ENCODE data around the gene ST3GAL3.

The ST3GAL3 gene

DNA sequence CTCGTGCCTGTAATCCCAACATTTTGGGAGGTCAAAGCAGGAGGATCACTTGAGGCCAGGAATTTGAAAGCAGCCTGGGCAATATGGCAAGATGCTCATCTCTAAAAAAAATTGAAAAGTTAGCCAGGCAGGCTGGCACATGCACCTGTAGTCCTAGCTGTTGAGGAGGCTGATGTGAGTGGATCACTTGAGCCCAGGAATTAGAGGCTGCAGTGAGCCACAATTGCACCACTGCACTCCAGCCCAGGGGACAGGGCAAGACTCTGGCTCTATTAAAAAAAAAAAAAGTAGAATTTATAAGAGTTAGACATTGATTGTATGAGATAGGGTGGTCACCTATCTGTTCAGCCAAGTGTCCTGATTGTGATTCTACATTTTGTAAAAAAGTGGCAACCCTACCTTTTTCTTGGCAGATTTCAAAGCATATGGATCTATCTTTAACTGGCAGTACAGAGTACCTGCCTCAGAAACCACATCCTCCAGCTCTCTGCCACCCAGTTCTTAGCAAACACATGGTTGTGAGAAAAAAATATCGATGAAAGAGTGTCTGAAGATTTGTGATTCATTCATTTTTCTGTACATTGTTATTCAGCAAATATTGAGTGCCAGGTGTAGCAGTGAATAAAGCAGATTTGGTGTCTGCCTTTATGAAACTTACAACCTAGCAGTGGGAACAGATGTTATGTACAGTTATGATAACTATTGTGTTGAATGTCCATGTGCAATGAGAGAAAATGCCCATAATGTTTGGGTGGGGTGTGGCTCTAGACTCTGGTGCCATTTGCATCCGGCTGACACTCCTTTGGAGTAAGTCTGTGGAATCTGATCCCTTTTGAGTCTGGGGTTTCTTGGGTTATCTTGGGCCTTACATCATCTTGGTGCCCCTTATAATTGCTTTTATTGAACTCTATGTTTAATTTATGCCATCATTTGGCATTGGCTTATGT lies 82.5 kb downstream of the ST3GAL3 start:
- no peak for DNase-seq

DNA sequence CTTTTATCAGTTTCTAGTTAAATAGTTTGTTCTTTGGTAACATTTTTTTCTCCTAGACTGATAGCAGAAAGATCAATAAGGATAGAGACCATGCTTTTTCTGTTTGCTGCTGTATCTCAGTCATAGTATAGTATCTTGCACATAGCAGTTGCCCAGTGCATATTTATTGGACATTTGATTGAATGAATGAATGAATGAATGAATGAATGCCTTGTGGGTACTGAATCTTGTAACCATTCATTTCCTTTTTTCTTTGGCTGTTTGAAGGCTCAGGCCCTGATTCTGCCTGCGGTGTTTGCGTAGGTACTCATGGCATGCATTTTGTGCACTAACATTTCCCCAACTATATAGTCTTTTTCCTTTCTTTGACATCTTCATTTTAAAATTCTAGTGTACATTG lies 83.9 kb downstream of the ST3GAL3 start:
- DNase-seq, result no peak

DNA sequence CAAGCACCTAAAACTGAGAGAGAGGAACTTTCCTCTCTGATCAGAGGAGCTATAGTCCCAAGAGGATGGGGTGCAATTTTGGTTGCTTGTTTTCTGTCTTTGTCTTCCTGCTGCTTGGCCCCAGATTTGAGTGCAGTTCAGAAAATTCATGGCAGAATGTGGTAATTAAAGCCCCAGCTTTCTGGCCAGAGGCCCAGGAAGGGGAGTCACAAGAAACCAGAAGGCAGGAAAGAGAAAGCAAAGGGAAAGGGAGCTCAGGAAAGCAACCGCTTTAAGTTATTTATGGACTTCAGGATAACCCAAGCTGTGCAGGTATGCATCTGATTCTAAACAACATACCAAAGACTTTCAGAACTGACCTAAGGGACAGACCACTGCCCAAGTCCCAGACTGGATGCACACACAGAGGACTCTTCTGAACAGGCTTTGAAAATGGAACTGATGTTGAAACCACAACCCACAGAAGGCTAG lies 88.8 kb downstream of the ST3GAL3 start:
- no peak for DNase-seq

DNA sequence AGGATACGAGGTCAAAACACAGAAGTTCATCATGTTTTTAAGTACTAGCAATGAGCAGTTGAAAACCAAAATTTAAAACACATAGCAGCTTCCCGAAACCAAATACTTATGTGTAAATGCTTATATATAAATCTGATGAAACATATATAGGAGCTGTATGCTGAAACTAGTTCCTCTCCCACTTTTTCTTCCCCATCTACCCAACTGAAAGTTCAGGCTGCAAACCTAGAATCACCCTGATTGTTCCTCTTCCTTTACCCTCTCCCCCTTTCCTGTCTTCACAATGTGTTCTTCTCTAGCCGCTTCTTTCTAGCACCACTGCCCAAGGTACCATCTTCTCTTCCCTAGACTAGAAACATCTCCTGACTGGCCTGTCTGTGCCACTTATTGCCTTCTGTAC lies 90.6 kb downstream of the ST3GAL3 start:
- no peak for DNase-seq

DNA sequence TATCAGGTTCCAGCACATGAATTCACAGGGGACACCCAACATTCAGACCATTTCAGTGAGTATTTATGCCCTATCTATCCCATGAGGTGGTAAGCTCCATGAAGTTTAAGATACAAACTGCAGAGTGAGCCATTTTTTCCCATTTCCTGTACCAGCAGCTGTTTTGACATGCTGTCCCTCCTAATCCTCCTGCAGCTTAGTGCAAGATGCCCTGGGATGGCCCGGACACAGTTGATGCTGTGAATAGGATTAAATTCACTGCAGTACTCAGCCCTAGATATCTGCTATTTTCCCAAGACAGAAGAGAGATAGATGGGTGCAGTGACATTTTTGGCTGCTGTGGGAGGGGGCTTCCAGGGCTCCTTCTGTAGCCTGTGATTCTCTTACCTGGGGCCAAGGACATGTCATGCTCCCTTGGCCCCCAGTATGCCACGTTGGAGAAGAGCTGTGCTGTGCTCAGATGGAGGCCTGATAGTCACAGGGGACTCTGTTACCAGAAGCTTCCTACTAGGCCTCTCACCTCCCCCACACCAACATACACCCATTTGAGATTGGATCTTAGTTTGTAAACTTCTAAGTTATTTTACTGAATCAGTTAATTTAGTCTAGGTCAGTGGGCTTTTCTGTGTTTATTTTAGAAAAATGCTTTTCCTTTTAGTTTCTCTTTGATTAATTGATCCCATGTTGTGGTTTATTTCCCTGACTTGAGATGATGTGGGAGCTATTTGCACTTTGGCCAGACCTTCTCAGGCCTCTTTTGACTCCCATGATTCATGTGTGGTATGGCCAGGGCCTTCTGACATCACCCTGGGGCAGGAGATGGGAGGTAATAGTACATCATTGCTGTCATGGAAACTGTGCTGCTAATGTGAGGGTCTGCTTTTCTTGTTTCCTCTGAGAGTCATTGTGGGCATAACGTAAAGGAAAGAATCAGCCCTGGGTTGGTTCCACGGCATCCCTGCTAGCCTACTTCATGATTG lies 92.6 kb downstream of the ST3GAL3 start:
- DNase-seq, result no peak

DNA sequence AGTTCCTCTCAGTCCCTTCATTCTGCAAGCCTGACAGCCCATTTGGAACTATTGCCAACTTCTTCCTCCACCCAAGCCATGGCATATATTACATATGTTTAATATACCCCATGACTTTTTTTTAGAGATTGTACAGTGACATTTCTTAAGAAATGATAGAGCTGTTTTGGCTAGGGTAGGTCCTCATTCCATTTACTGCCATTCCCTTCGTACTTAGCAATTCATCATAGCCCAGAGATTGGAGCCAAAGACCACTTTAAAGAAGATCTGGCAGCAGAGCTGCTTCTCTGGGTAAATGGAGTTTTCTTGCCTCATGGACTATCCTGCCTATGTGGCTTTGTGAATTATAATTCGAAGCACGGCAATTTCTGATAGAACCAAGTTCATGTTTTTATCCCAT lies 93.4 kb downstream of the ST3GAL3 start:
- DNase-seq, result no peak

DNA sequence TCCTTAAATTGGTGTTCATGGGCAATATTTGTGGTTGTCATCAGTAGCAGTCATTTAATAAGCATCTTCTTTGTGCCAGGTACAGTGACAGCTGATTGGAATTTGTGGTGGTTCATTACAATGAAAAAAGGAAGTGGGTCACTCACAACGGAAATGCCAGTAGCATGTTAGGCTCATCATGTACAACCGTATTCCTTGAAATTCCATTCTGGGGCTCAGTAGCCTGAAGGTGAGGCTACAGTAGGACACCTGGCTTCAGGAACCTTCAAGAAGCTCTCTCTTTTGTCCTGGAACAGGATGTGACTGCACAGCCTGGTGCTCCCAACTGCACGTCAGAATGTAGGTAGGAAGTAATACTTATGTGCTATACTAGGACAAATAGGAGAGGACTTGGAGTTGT lies 93.9 kb downstream of the ST3GAL3 start:
- no peak for DNase-seq

DNA sequence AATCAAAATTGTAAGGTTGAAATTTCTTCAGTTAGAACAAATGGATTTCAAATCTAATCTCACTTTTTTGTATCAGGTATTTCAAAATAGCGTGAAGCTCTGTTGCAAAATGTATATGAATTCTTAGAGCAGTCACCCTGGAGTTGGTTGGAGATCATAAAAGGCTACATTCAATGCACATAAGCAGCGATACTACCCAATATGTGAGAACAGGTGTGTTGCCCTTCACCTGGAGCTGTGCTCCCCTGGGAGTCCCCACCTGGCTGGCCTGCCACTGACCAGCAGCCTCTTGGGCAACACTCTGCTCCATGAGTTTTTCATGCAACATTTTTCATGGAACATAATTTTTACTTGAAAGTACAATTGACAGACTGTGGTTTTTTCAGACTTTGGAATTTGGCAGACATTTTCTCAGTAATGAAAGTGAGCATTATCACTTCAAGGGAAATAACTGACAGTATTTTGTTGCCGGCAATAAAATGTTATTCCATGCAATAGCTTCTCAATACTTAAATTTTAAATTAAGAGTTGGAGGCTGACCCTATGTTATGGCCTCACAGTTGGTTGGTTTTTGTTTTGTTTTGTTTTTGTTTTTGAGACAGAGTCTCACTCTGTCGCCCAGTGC lies 95.1 kb downstream of the ST3GAL3 start:
- DNase-seq, result no peak

DNA sequence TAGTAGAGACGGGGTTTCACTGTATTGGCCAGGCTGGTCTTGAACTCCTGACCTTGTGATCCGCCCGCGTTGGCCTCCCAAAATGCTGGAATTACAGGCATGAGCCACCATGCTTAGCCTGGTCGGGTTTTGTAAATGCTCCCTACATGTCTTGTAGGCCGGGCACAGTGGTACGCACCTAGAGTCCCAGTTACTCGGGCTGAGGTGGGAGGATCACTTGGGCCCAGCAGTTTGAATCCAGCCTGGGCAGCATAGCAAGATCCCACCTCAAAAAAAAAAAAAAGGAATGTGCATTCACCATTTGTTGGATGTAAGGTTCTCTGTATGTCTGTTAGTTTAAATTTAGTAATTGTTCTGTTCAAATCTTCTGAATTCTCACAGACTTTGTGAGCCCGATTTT lies 95.8 kb downstream of the ST3GAL3 start:
- DNase-seq, result no peak

DNA sequence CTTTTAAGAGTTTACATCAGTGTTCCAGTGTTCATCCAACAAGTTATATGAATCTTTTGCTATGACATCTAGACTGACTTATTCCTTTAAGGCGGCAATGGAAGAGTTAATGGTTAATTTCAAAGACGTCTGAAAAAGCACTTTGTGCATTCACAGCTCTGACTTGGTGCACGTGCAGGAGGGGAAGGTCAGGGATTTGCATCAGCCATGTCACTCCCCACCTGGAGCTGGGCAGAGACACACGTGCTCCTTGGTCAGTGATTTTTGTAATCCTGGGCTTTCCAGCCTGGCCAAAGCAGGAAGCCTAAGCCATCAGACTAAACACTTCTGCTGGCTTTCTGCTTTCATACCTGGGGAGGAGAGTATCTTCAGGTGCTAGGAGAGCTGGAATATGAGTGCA lies 96.3 kb downstream of the ST3GAL3 start:
- no peak for DNase-seq

DNA sequence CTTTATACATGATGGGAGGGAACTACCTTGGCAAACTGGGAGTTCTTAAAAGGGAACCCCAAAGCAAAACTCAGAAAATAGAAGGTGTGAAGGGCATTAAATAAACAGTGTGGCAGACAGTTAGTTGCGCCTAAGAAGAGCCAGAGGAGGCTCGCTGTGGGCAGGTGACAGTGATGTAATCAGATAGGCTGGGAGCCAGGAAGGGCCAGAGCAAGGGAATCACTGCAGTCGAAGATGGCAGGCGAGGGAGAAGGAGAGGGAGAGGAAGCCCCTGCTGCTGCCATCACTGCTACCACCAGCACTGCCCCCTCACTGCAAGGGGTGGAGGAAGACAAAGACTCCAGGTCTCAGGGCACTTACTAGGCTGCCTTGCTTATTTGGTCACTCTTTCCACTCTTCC lies 97.2 kb downstream of the ST3GAL3 start:
- DNase-seq, result no peak

DNA sequence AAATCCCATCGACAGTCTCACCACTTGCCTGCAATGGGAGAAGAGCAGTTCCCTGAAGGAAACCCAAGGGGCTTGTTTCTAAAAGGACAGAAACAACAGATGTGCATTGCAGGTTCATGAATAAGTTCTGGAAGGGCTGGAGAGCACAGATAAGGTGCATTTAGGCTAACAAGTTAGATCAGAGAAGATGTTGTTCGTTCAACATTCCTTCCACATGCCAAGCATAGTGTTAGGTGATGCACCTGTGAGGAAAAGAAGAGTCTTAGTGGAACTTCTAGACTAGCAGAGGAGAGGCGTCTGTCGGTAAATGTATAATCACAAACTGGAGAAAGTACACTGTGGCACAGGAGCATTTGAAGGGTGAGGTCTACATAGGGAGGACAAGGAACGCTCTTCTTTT lies 98.0 kb downstream of the ST3GAL3 start:
- no peak for DNase-seq

DNA sequence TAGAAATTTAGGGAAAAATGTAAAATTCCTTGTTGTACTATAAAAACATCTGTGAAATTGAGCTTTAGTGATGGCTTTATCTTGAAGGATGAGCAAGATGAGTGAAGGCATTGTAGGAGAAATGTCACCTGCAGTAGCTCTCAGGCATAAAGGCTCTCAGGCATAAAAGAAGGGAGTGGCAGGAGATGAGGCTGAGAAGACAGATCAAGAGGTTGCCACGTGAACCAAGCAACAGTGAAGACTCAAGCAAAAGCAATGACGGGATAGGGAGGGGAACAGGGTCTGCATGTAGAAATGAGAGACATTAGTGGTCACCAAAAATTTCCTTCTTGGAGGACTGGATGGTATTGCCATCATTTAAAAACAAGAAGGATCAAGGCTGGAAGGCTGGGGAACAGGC lies 98.8 kb downstream of the ST3GAL3 start:
- DNase-seq, result no peak

DNA sequence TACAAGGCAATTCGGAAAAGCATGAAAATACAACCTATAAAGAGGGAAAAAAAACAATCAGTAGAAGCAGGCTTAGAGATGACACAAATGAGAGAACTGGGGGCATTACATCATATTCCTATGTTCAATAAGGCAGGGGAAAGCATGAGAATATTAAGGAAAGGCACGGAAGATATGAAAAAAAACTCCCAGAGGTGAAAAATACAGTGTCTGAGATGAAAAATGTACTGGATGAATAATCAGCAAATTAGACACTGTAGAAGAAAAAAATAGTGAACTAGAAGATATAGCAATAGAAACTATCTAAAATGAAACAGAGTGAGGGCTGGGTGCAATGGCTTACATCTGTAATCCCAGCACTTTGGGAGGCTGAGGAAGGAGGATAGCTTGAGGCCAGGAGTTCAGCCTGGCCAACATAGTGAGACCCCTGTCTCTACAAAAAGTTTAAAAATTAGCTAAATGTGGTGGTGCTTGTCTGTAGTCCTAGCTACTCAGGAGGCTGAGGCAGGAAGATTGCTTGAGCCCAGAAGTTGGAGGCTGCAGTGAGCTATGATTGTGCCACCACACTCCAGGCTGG lies 101.8 kb downstream of the ST3GAL3 start:
- DNase-seq, result no peak

DNA sequence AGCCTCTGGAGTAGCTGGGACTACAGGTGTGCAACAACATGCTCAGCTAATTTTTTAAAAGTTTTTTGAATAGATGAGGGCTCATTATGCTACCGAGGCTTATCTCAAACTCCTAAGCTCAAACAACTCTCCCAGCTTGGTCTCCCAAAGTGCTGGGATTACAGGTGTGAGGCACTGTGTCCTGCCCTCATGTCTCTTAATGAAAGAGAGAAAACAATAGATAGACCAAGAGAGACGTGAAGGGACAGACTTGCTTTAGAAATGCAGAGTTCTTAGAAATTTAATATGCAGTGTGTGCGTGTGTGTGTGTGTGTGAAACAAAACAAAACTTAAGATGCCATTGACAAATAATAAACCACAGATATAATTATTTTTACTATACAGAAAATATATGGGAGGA lies 105.2 kb downstream of the ST3GAL3 start:
- DNase-seq, result no peak

DNA sequence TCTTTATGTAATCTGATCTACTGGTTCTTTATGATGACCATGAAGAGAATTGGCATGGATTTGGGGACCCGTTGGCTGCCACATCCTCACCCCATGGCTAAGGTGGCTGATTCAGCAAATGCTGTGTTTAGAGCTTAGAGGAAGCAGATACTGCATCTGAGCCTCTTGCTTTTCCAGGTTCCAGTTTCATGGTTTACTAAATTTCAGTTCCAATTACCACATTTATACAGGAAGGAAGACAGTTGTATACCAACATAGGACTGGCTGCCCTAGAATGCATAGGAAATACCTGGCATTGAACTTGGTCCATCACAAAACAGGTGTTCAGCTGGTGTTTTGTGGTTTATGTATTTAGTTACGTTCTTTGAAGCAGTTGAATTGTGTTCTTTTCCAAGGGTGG lies 107.1 kb downstream of the ST3GAL3 start:
- DNase-seq, result no peak

DNA sequence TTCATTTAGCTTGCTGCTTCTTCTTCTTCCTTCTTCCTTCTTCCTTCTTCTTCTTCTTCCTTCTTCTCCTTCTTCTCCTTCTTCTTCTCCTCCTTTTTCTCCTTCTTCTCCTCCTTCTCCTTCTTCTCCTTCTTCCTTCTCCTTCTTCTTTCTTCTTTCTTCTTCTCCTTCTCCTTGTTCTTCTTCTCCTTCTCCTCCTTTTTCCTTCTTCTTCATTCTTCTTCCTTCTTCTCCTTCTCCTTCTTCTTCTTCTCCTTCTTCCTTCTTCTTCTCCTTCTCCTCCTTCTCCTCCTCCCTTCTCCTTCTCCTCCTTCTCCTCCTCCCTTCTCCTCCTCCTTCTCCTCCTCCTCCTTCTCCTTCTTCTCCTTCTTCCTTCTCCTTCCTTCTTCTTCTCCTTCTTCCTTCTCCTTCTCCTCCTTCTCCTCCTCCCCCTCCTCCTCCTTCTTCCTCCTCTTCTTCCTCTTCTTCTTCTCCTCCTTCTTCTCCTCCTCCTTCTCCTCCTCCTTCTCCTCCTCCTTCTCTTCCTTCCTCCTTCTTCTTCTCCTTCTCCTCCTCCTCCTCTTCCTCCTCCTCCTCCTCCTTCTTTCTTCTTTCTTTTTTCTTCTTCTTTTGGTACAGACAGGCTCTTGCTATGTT lies 110.1 kb downstream of the ST3GAL3 start:
- DNase-seq, result no peak

DNA sequence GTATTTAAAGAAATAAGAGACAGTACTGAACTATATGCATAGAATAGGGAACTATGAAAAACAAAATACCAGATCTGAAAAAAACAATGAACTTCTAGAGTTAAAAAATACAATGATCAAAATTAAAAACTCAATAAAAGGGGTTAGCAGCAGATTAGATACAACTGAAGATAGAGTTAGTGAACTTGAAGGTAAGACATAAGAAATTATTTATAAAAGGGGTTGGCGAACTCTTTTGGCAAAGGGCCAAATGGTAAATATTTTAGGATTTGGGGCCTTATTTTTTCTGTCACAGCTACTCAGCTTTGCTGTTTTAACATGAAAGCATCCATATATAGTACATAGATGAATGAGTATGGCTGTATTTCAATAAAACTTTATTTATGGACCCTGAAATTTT lies 111.4 kb downstream of the ST3GAL3 start:
- no peak for DNase-seq

DNA sequence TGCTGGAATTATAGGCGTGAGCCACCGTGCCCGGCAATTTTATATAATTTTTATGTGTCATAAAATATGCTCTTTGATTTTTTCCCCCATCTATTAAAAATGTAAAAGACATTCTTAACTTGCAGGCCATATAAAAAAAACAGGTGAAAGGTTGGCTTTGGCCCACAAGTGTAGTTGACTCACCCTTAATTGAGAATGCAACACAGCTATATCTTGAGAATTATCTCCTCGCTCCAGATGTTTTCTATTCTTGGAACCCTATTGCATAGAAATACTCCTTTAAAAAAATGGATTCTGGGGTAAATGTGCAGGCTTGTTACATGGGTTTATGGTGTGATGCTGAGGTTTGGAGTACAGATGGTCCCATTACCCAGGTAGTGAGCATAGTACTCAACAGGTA lies 112.0 kb downstream of the ST3GAL3 start:
- no peak for DNase-seq

DNA sequence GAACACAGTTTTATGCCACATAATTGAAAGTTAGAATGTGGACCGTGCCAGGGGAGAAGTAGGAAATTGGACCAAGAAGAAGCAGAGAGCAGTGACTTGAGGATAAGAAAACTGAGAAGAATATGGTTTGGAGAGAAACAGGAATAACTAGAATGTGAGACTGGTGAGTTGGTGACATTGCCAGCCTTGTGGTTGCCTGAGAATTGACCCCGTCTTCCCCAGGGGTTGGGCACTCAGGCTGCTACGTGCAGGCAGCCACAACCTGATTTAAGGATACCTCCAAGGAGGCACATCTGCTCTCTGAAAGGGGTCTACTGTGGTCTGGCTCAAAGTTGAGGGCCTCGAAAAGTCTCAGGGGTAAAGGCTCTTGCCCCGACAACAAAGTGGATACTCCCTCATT lies 114.1 kb downstream of the ST3GAL3 start:
- no peak for DNase-seq

DNA sequence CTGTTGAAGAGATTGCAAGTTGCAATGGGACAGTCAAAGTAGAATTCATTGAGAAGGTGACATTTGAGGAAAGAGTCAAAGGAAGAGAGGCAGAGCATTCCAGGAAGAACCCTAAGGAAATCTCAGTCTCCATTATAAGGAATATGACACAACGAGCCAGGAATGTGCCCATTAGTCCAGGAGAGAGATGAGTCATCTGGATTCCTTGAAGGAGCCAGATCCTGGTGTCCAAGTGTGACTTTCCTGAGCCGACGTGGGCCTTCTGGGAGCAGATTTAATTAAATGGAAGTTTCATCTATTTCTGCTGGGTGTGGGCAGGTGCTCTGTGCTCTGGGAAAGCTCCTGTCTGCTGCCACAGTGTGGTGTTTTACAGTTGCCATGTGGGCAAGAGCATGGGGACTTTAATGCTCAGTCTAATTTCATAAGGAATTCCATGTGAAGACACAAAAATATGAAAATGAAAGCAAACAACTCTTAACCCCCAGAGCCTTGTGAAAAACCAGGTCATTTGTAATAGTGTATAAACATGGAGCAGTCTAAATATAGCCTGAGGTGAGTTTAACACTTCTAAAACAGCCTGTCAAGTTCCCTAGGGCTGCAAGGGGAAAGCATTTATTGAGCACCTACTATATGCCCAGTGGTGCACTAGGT lies 114.8 kb downstream of the ST3GAL3 start:
- DNase-seq, result no peak

DNA sequence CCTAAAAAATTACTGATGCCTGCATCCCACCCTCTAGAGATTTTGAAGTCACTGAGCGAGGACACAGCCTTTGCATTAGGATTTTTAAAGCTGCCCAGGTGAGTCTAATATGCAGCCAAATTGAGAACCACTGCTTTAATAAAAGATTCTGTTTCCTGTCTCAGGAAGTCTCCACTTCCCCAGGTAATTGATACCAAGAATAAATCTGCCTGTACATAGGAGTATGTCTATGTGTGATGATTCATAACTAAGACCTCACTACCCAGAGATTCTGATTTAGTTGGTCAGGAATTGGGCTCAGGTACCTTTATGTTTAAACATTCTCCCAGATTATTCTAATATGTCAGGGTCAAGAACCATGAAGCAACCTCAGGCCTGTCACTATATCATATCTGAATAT lies 117.5 kb downstream of the ST3GAL3 start:
- DNase-seq, result no peak
